ENCODE results near the gene ZMIZ1.

Gene ZMIZ1

GRCh38 chr10:79052291-79053080 is 16.3 kb upstream of the ZMIZ1 start:
- no peak for DNase-seq

DNA sequence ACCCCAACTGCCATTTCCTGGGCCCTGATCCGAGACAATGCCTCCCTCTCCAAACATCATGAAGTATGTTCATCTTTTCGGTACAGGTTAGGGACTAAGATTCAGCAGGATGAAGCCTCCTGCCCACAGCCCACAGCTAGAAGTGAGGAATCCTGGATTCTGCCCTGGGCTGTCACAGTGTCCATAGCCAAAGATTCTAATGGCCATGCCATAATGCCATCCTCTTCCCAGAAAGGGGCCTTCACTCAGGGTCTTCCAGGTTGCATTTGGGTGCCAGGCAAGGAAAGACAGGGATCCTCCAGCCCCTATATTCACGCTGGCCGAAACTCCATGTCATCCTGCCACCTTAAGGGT is 15.7 kb upstream of the ZMIZ1 start:
- no peak for DNase-seq

DNA sequence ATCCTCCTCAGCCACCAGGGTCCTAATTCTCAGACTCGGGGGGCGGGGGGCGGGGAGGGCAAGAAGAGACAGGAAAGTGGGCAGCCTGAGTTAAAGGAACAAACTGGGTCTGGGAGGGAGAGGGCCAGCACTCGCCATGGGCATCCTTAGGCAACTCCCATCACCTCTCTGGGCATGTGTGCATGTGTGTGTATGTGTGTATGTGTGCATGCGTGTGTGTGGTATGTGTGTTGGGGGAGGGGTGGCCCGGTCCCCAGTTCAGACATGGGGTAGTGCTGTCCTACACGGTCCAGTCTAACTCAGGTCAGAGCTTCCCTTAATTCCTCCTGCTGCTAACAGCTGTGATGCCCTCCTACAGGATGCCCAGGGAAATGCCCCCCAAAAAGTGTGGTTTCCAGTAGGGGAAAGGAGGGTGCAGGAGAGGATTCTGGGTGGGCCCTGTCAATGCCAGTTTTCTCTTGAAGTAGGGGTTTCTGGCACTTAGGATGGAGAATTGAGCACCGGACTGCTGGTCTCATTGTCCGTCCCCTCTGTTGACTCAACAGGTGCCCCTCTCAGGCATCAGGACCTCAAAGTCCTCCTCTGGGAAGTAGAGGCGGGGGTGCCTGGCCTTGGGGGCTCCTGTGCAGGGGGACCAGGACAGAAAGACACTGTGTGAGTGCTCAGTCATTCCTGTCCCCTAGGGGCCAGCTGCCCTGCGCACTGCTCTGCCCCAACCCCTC is 15.1 kb upstream of the ZMIZ1 start:
- DNase-seq, result no peak

DNA sequence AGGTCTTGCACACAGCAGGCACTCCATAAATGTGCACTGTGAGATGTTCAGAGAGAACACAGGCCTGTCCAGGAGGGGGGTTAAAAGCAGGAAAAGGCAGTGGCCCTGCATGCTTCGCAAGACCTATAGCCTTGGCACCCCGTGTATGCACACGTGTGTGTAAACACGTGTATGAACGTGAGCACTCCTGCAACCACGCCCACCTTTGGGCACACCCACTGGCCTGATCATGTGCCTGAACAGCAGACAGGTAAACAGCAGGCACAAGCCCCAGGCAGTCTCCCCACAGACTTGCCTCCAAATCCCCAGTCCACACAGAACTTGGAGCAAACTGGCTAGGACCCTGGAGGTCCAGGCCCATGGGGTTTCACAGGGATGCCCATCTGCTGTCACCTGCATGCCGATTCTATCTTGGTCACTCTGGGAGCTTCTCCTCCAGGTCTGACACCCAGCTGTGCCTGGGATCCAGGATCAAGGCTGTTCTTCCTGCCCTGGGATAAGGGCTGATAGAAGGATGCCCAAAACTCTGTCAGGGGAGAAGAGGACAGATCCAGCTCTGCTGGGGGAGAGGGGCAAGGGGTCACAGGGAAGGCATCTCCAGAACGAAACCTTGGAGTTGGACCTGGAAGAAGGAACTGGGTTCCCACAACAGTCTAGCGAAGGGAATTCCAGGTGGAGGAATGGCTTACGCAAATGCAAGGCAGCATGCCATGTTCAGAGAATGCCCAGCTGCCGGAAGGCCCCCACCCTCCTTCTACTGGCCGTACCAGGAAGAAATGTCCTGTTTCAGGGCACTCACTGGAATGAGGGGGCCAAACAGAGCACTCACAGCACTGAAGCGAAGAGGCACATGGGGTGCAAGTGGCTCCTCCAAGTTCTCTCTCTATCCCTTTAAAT is 14.3 kb upstream of the ZMIZ1 start:
- DNase-seq, result no peak

DNA sequence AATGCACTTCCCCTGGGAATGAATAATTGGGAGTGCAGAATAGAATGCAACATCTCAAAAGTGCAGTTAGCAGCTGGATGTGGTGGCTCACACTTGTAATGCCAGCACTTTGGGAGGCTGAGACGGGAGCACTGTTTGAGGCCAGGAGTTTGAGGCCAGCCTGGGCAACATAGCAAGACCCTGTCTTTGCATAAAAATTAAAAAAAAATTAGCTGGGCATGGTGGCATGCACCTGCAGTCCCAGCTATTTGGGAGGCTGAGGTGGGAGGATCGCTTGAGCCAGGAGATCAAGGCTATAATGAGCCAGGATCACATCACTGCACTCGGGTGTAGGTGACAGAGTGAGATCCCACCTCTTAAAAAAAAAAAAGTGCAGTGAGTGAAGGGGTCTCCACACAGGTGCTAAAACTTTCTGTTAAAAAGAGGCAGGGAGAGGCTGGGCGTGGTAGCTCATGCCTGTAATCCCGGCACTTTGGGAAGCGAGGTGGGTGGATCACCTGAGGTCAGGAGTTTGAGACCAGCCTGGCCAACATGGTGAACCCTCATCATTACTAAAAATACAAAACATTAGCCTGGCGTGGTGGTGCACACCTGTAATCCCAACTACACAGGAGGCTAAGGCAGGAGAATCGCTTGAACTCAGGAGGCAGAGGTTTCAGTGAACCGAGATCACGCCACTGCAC is 13.5 kb upstream of the ZMIZ1 start:
- no peak for DNase-seq

DNA sequence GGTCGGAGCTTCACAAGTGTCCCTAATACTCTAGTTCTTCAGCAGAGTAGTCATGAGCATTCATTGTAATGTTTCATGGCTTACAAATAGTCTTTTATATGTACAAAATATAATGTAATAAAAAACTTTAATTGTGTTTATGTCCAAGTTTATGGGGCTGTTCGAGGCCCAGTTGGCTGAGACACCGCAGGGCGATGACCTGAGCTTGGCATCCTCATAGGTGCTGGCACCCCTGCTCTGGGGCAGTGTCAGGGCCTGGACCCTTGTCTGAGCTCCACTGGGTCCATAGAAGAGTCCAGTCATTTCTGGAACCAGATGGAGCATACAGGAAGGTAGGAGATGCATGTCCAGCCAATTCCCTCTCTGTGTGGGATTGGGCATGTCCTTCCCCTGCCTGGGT is 12.9 kb upstream of the ZMIZ1 start:
- no peak for DNase-seq

DNA sequence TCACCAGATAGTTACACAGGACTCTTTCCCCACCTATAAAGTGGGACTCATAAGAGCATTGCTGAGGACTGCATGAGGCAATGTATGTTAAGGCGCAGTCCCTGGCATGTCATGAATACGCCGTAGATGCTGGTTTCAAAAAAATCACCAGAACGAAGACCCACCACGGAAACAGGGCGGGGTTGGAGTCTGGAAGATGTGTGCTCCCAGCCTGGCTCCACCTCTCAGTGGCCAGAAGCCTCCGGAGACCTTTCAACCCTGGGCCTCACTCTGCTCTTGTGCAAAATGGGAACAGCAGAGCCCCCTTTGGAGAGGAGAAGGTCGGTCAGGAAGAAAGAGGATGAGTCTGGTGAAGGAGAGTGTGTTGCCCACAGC is 12.4 kb upstream of the ZMIZ1 start:
- DNase-seq, result no peak

GRCh38 chr10:79056736-79057391 is 11.9 kb upstream of the ZMIZ1 start:
- no peak for DNase-seq

- no peak for DNase-seq
These were observed 11.1 kb upstream of the ZMIZ1 start for GRCh38 chr10:79057481-79058275.

DNA sequence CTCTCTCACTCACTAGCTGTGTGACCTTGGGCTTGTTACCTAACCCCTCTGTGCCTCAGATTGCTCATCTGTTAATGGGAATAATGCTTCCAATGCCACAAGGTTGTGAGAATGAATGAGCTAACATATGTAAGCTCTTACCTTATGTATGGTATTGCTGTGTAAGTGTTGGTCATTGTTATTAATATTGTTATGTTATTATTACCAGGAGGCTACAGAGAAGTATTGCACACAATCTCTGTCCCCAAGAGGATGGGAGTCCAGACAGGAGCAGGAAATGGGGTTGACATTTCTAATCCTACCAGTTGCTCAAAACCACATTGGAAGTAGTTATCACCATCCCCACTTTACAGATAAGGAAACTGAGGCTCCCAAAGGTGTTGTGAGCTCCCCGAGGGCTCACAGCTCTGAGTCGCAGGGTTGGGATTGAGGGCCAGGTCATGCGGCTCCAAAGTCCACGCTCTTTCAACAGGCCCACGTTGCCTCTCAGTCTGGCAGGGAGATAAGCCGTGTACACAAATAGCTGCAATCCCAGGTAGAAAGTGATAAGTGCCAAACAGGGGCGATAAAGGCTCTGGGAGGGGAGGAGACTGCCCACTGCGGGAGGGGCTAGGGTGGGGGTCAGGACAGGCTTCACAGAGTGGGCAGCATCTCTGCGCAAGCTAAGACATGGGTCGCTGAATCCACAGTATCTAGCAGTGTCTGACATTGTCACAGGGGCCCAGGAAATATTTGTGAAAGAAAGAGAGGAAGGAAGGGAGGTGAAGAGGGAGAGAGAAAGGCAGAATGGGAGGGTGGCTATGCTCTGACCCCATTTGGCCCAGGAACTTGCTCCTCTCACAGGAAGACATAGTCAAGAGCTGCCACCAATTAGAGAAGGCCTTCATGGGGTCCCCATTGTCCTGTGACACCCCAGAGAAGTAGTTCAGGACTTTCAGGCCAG is 9.6 kb upstream of the ZMIZ1 start:
- no peak for DNase-seq

DNA sequence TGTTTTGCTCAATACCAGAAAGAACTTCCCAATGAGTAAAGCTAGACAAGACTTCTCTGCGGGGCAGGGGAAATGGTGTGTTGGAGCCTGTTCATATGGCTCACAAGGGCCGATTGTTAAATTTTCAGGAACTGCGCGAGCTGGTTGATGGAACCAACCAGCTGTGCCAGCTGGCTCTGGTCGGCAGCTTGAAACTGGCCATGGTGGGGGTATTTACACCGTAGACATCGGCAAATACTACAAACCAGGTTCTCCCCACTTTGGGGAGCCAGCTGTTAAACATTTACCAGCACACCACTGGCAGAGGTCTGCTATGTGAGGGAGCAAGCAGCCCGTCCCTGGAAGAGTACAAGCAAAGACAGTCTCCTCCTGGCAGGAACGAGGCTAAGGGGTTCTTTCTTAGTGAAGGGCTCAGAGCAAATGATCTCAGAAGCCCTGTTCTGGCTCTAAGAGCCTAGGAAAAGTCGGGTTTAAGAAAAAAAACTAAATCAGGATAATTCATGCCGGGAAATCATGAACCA is 8.8 kb upstream of the ZMIZ1 start:
- DNase-seq, result no peak

GRCh38 chr10:79060641-79061255 is 8.0 kb upstream of the ZMIZ1 start:
- no peak for DNase-seq

DNA sequence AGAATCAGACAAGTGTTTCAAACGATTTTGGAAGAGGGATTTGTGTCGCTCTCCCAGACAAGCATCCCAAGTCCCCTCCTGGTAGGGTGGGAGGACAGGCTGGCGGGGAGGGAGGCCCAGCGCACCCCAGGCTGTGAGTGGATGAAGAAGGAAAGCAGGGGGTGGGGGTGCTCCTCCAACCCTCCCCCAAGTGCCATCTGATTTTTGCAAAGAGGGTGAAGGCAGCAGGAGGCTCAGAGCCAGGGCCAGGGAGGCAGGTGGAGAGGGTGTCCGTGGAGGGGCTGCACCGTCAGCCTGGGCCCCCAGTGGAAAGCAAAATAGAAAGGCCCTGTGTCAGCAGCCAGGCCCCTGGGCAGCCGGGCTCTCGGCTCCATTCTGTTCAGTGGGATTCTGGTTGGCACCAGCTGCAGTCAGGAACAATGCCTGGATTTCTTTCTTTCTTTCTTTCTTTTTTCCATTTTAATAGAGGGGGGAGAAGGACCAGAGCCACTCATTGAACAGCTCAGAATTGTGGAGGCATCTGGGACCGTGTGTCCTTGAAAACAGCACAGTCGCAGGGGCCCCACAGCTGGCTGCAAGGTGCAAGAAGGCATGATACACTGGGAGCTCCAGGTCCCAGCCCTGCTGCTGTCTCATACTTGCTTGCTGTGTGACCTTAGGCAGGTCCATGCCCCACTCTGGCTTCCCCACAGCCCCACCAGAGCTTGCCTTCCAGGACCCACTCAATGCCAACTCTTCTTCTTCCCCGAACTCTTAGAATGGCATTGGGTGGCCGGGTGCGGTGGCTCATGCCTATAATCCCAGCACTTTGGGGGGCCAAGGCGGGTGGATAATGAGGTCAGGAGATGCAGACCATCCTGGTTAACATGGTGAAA is 7.1 kb upstream of the ZMIZ1 start:
- no peak for DNase-seq

GRCh38 chr10:79063071-79063491 is 5.7 kb upstream of the ZMIZ1 start:
- no peak for DNase-seq

GRCh38 chr10:79063661-79064492 is 4.9 kb upstream of the ZMIZ1 start:
- DNase-seq, result no peak

- no peak for DNase-seq
These were observed 3.6 kb upstream of the ZMIZ1 start for GRCh38 chr10:79065091-79065551.

GRCh38 chr10:79065853-79066252 is 2.9 kb upstream of the ZMIZ1 start:
- DNase-seq, result no peak

Measured in activated CD8-positive, alpha-beta memory T cell treated with anti-CD3 and anti-CD28 coated beads, Interleukin-2, amount 50 U/mL, for 48 hours (primary cell).